H1 (cell line): ENCODE data around the gene RENBP. TPM values are rescaled to one million over a fixed set of nuclear protein-coding genes. Genes with fewer than 3 reads are reported as not detected.

Source experiments
- CTCF ChIA-PET: fragments of 300-600 bp; sonication (Branson Sonifier 250); formaldehyde crosslinking; loops from one replicate; lab custom pipeline; 2021; ENCODE audit not compliant: partially characterized antibody; lab: Charles Lee
- POLR2A ChIA-PET: fragments of 300-600 bp; sonication (Branson Sonifier 250); formaldehyde crosslinking; loops from one replicate; lab custom pipeline; 2021; ENCODE audit warnings: inconsistent platforms; ENCODE audit not compliant: partially characterized antibody; lab: Charles Lee
- DNase-seq, 2 experiments: peaks; one replicate each; pipeline versions ENCODE4 v3.0.0 to v3.0.0-alpha.2; 2010 to 2022; ENCODE audit warnings: low spot score in 2 of 2, low read depth in 1 of 2, mixed read lengths in 1 of 2
- FAIRE-seq: peaks from 2 replicates; lab custom pipeline; 2011; peaks lifted over from hg19 to GRCh38; lab: Jason Lieb, UNC
- H2AFZ ChIP-seq: 2 replicates; pipeline ENCODE4 v1.8.1; 2012; ENCODE audit warnings: low read length, inconsistent platforms
- H2AK5ac ChIP-seq: 2 replicates; pipeline ENCODE4 v1.6.1; 2013; ENCODE audit warnings: low read depth, low read length
- H2BK120ac ChIP-seq: replicated peaks from 2 replicates; pipeline ENCODE3; 2013; ENCODE audit warnings: low read depth, low read length, inconsistent platforms
- H2BK12ac ChIP-seq: 2 replicates; pipeline ENCODE4 v1.6.1; 2013; ENCODE audit warnings: low read depth, low read length
- H2BK15ac ChIP-seq: 2 replicates; pipeline ENCODE4 v1.6.1; 2013; ENCODE audit warnings: low read length
- H2BK20ac ChIP-seq: 2 replicates; pipeline ENCODE4 v1.6.1; 2013; ENCODE audit warnings: low read length
- H2BK5ac ChIP-seq: 2 replicates; pipeline ENCODE4 v1.6.1; 2013; ENCODE audit warnings: low read depth, low read length
- H3K14ac ChIP-seq: 2 replicates; pipeline ENCODE4 v1.6.1; 2013; ENCODE audit warnings: inconsistent platforms; ENCODE audit not compliant: insufficient read length
- H3K18ac ChIP-seq: 2 replicates; pipeline ENCODE4 v1.6.1; 2013; ENCODE audit warnings: low read length; ENCODE audit errors: extremely low read depth
- H3K23ac ChIP-seq: 2 replicates; pipeline ENCODE4 v1.6.1; 2013; ENCODE audit warnings: inconsistent platforms; ENCODE audit not compliant: insufficient read length
- H3K23me2 ChIP-seq: 2 replicates; pipeline ENCODE4 v1.6.1; 2013; ENCODE audit warnings: low read depth, low read length
- H3K27ac ChIP-seq: 2 replicates; pipeline ENCODE4 v1.6.1; 2011; ENCODE audit warnings: low read depth, low read length, inconsistent platforms
- H3K27me3 ChIP-seq, 4 experiments: replicated peaks in 1 of 4; 1 replicate in 1 of 4; 2 replicates in 3 of 4; pipeline versions ENCODE4 v1.6.1 to v1.8.1; 2011 to 2013; ENCODE audit warnings: low read length in 3 of 4, mild to moderate bottlenecking in 3 of 4, inconsistent platforms in 2 of 4, mixed read lengths in 2 of 4, moderate library complexity in 1 of 4; ENCODE audit not compliant: control insufficient read depth in 3 of 4, insufficient read depth in 3 of 4; ENCODE audit errors: extremely low read depth in 1 of 4
- H3K36me3 ChIP-seq, 4 experiments: 2 replicates each; pipeline versions ENCODE4 v1.6.1 to v1.8.1; 2011 to 2013; ENCODE audit warnings: mild to moderate bottlenecking in 4 of 4, low read length in 3 of 4, moderate library complexity in 2 of 4, control low read depth in 1 of 4, inconsistent platforms in 1 of 4; ENCODE audit not compliant: insufficient read depth in 4 of 4, control insufficient read depth in 2 of 4
- H3K4ac ChIP-seq: replicated peaks from 2 replicates; pipeline ENCODE3; 2013; ENCODE audit warnings: low read length, low read depth, mixed read lengths, inconsistent platforms; ENCODE audit not compliant: insufficient read length
- H3K4me1 ChIP-seq, 4 experiments: replicated peaks in 1 of 4; 1 replicate in 1 of 4; 2 replicates in 3 of 4; pipeline versions ENCODE4 v1.6.1 to v1.8.1; 2011 to 2013; ENCODE audit warnings: low read length in 3 of 4, inconsistent platforms in 2 of 4, mixed read lengths in 1 of 4; ENCODE audit not compliant: insufficient read depth in 4 of 4, control insufficient read depth in 3 of 4
- H3K4me2 ChIP-seq, 2 experiments: 2 replicates each; pipeline versions ENCODE4 v1.6.1 to v1.8.1; 2011 to 2013; ENCODE audit warnings: low read depth in 2 of 2, low read length in 2 of 2, control low read depth in 1 of 2, inconsistent platforms in 1 of 2, mild to moderate bottlenecking in 1 of 2; ENCODE audit not compliant: insufficient read depth in 1 of 2
- H3K4me3 ChIP-seq, 4 experiments: fragments of 200-600, 300-600 bp in 1 of 4; sonication (generic), shearing (Covaris generic), sonication (Bioruptor Twin) in 1 of 4; 2 replicates each; pipeline versions ENCODE4 v1.5.1 to v1.8.1; 2011 to 2016; ENCODE audit warnings: low read length in 4 of 4, low read depth in 3 of 4, control low read depth in 2 of 4, inconsistent platforms in 2 of 4, mild to moderate bottlenecking in 2 of 4, mixed read lengths in 1 of 4, moderate library complexity in 1 of 4; ENCODE audit not compliant: insufficient read depth in 2 of 4; ENCODE audit errors: extremely low read depth in 1 of 4
- H3K56ac ChIP-seq: replicated peaks from 2 replicates; pipeline ENCODE3; 2013; ENCODE audit warnings: low read depth, mild to moderate bottlenecking, mixed read lengths, low read length, inconsistent platforms; ENCODE audit not compliant: insufficient read length
- H3K79me1 ChIP-seq: 2 replicates; pipeline ENCODE4 v1.6.1; 2013; ENCODE audit warnings: low read depth, low read length, control low read depth
- H3K79me2 ChIP-seq, 2 experiments: 2 replicates each; pipeline versions ENCODE4 v1.6.1 to v1.8.1; 2012 to 2013; ENCODE audit warnings: low read length in 2 of 2, mild to moderate bottlenecking in 2 of 2, inconsistent platforms in 1 of 2; ENCODE audit not compliant: insufficient read depth in 2 of 2, control insufficient read depth in 1 of 2
- H3K9ac ChIP-seq, 4 experiments: replicated peaks in 1 of 4; 1 replicate in 1 of 4; 2 replicates in 3 of 4; pipeline versions ENCODE4 v1.6.1 to v1.8.1; 2011 to 2013; ENCODE audit warnings: low read depth in 3 of 4, low read length in 3 of 4, control low read depth in 2 of 4, mild to moderate bottlenecking in 2 of 4, moderate library complexity in 2 of 4, inconsistent platforms in 1 of 4; ENCODE audit errors: extremely low read depth in 1 of 4
- H3K9me3 ChIP-seq, 2 experiments: 2 replicates each; pipeline versions ENCODE4 v1.6.1 to v1.8.1; 2012 to 2013; ENCODE audit warnings: mild to moderate bottlenecking in 2 of 2, moderate library complexity in 2 of 2, control low read depth in 1 of 2, inconsistent platforms in 1 of 2, low read depth in 1 of 2, low read length in 1 of 2, mixed read lengths in 1 of 2; ENCODE audit not compliant: insufficient read depth in 2 of 2
- H4K20me1 ChIP-seq, 2 experiments: replicated peaks in 1 of 2; 2 replicates each; pipeline versions ENCODE3 to v1.8.1; 2011 to 2013; ENCODE audit warnings: inconsistent platforms in 2 of 2, low read length in 2 of 2, mild to moderate bottlenecking in 1 of 2; ENCODE audit not compliant: insufficient read depth in 2 of 2, control insufficient read depth in 1 of 2
- H4K5ac ChIP-seq: 2 replicates; pipeline ENCODE4 v1.6.1; 2013; ENCODE audit warnings: low read length, low read depth, mixed read lengths, inconsistent platforms; ENCODE audit not compliant: insufficient read length
- H4K8ac ChIP-seq: 2 replicates; pipeline ENCODE4 v1.8.0; 2013; ENCODE audit warnings: mild to moderate bottlenecking, moderate library complexity, low read length, inconsistent platforms; ENCODE audit not compliant: insufficient read depth; ENCODE audit errors: extremely low read depth
- H4K91ac ChIP-seq: replicated peaks from 2 replicates; pipeline ENCODE3; 2013; ENCODE audit warnings: low read length, mixed read lengths, inconsistent platforms; ENCODE audit not compliant: insufficient read length
- ATF2 ChIP-seq: IDR thresholded peaks from 2 replicates; pipeline ENCODE4 v1.6.1; 2012; ENCODE audit warnings: low read length, inconsistent platforms
- CHD2 ChIP-seq: IDR thresholded peaks from 2 replicates; pipeline ENCODE4 v1.6.1; 2012; ENCODE audit warnings: low read length, improper control_type of control experiment
- CTBP2 ChIP-seq: IDR thresholded peaks from 2 replicates; pipeline ENCODE4 v1.7.0; 2011; ENCODE audit warnings: borderline replicate concordance, mild to moderate bottlenecking, moderate library complexity, mixed read lengths, low read length; ENCODE audit not compliant: insufficient read depth, insufficient read length
- KDM4A ChIP-seq: IDR thresholded peaks from one replicate; pipeline ENCODE4 v1.7.1; 2012; ENCODE audit warnings: low read depth, mild to moderate bottlenecking, moderate library complexity, low read length, inconsistent platforms; ENCODE audit not compliant: severe bottlenecking
- RAD21 ChIP-seq, 2 experiments: IDR thresholded peaks in 1 of 2; conservative IDR thresholded peaks in 1 of 2; 2 replicates each; pipeline ENCODE4 v1.6.1; 2011; ENCODE audit warnings: low read depth in 2 of 2, low read length in 2 of 2, improper control_type of control experiment in 1 of 2, inconsistent platforms in 1 of 2, mild to moderate bottlenecking in 1 of 2, moderate library complexity in 1 of 2
- SIRT6 ChIP-seq: IDR thresholded peaks from one replicate; pipeline ENCODE4 v1.7.1; 2012; ENCODE audit warnings: low read length, inconsistent platforms
- SRF ChIP-seq: IDR thresholded peaks from 2 replicates; pipeline ENCODE4 v1.6.1; 2011; ENCODE audit warnings: mild to moderate bottlenecking, low read depth, low read length, moderate library complexity
- SUZ12 ChIP-seq: fragments of 200-600 bp; sonication (generic); IDR thresholded peaks from 2 replicates; pipeline ENCODE4 v1.6.1; 2012; ENCODE audit warnings: mild to moderate bottlenecking, inconsistent platforms, low read length, moderate library complexity, mixed read lengths
- TBP ChIP-seq: IDR thresholded peaks from 2 replicates; pipeline ENCODE4 v1.6.1; 2011; ENCODE audit warnings: low read depth, low read length, improper control_type of control experiment
- TEAD4 ChIP-seq: IDR thresholded peaks from 2 replicates; pipeline ENCODE4 v1.6.1; 2012; ENCODE audit warnings: low read depth, low read length, inconsistent platforms, mixed read lengths
- WGBS, 2 experiments: shearing (Covaris generic) in 1 of 2; methylation state at CpG; one replicate each; pipeline versions ENCODE4 v1.1.6 to v1.1.7; 2013 to 2015; ENCODE audit warnings: low lambda C conversion rate in 2 of 2, mixed read lengths in 2 of 2, inconsistent platforms in 1 of 2, low coverage in 1 of 2, missing lambda C conversion rate in 1 of 2; ENCODE audit not compliant: insufficient replicate concordance in 2 of 2, insufficient coverage in 1 of 2, insufficient read length in 1 of 2; ENCODE audit errors: extremely low coverage in 1 of 2, missing lambda C conversion rate in 1 of 2; 5-methylcytosine and 5-hydroxymethylcytosine counted together
- polyA plus RNA-seq, 7 experiments: library from polyadenylated mRNA; depleted of rRNA in 3 of 7; stranded (reverse) in 5 of 7; unstranded in 2 of 7; fragments of >200 nt in 5 of 7; fragments of 200-250 nt in 2 of 7; gene quantifications; 1 replicate in 5 of 7; 2 replicates in 1 of 7; 4 replicates in 1 of 7; pipeline versions ENCODE4 v1.2.1 to v1.2.3, GENCODE V29; 2011 to 2013; ENCODE audit warnings: missing spikeins in 2 of 7, mixed read lengths in 2 of 7
- total RNA-seq: library from RNA; stranded (reverse); fragmentation: NEBNext Ultra II Directional; extraction: Animal tissue kit (Norgen Biotek cat#: 25700); gene quantifications from 2 replicates; pipeline ENCODE4 v1.2.1, GENCODE V29; 2021

RENBP gene
- total and polyA plus RNA-seq, 2 of the 8 experiments (the other 6 are each of a cell fraction or from before 2014, with no cell fraction given) = 12.4 to 21.8 TPM

DNA sequence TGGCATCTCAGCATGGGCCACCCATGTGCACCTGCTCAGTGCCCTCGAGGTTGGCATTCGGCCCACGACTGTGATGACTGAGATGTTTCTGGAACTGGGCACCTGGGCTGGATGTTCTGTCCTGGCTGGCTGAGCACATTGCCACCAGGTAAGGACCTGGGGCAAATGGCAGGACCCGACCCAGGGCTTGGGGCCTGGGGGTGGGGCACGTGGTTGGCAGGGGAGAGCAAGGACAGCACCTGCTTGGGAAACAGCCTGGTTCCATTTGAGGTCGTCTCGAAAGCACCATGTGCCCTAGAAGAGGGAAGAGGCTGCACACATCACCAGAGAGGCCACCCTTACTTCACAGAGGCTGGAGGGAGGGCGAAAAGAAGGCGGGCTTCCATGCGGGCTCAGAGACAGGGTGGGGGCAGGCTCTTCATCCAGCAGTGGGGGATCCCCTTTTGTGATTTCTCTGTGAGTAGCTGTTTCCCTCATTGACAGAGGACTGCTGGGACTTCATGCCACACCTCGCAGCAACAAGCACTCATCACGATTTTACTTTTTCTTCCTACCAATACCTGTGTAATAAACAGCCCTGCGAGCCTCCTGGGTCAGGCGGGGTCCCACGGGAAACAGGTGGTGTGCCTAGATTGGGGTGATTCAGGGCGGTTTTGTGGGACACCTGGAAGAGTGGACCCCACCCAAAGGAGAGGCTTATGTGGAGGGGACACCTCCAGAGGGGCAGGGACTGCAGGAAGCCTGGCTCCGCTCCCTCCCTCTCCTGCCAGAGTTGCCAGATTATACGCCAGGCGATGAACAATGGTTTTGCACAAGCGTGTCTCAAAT lies 40.1 kb upstream of the RENBP start:
- no peaks in the 10 kb centered on the region for H3K79me1 ChIP-seq
- no peak overlapping the region for H3K4me3 ChIP-seq
- H2BK20ac ChIP-seq = no peak overlapping the region
- H2BK5ac ChIP-seq = no peak overlapping the region
- DNase-seq = no peak
- H3K4ac ChIP-seq = no peak overlapping the region
- peaks cover 0 to 4% (median 0%) of the 10 kb centered on the region in 4 experiments; a peak in 1 of 7 replicates for H3K4me1 ChIP-seq
- no peak overlapping the region for H4K5ac ChIP-seq
- no peaks in the 10 kb centered on the region for H4K20me1 ChIP-seq
- no peaks in the 10 kb centered on the region for H3K9me3 ChIP-seq
- ChIA-PET POLR2A (interaction anchor here (0.6 to 1.6 kb wide), 4 partner anchors 9 to 40 kb away, joined by 3 read pairs; partner anchors contain the start of gene TMEM187), CTCF (no interaction called here)
- H3K56ac ChIP-seq = no peak overlapping the region
- H3K18ac ChIP-seq = no peak overlapping the region
- H3K14ac ChIP-seq = no peak overlapping the region
- no peak overlapping the region for H2BK12ac ChIP-seq
- H2BK15ac ChIP-seq = no peak overlapping the region
- H3K27ac ChIP-seq = no peak overlapping the region
- H2AK5ac ChIP-seq = no peak overlapping the region
- no peak overlapping the region for H3K4me2 ChIP-seq
- no peaks in the 10 kb centered on the region for H3K36me3 ChIP-seq
- FAIRE-seq = no peak
- H3K9ac ChIP-seq = no peak overlapping the region
- H4K8ac ChIP-seq = no peak overlapping the region
- no peak overlapping the region for H3K23ac ChIP-seq
- no peak overlapping the region for H2AFZ ChIP-seq
- H2BK120ac ChIP-seq = no peak overlapping the region
- no peaks in the 10 kb centered on the region for H3K27me3 ChIP-seq
- 88% methylated on average over 12 of the region's 20 CpGs; no CpG with 5 or more reads in 1 of the 2 experiments for WGBS, 2 experiments
- H4K91ac ChIP-seq = no peak overlapping the region
- no peaks in the 10 kb centered on the region for H3K79me2 ChIP-seq
- no peaks in the 10 kb centered on the region for H3K23me2 ChIP-seq
- TF ChIP-seq TBP (no peak), RAD21 (IDR thresholded peaks at IDR 0.05 in 1 of 2, conservative IDR thresholded peaks at IDR 0.05 in 1 of 2; ENCODE audit: low read depth in 2 of 2, low read length in 2 of 2) (no peak), CTBP2 (no peak), SRF (no peak), SIRT6 (no peak), ATF2 (no peak), KDM4A (no peak), TEAD4 (no peak), SUZ12 (no peak), CHD2 (no peak)
